DND-41 (cell line): ENCODE measurements around the gene ZMAT3.

Source experiments
- EZH2 ChIP-seq: IDR thresholded peaks from 3 replicates; pipeline ENCODE4 v1.6.1; 2012; ENCODE audit warnings: borderline replicate concordance, low read depth, mild to moderate bottlenecking, moderate library complexity, low read length, inconsistent platforms; ENCODE audit not compliant: severe bottlenecking
- TF ChIP-seq, protein P1 (sequence below): IDR thresholded peaks from 2 replicates; pipeline ENCODE4 v1.5.1; 2012; ENCODE audit warnings: borderline replicate concordance, low read length, moderate library complexity, mild to moderate bottlenecking; ENCODE audit not compliant: poor library complexity, severe bottlenecking; ENCODE audit errors: extremely low read depth

DNA sequence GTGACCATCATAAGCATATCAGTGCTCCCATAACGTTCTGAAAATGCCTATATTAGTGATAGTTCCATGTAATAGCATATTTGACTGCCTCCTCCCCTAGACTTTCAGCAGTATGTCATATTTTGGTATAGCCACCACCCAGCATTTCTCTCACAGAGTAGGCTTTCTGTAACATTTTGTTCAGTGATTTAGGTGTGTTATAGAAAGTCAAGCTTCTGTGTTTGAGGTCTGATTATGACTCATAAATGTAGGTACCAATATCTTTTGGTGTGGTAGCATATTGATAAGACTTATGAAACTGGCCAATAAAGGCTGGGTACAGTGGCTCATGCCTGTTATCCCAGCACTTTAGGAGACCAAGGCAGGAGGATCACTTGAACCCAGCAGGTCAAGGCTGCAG is 34.3 kb upstream of the ZMAT3 start:
- TF ChIP-seq, protein P1, sequence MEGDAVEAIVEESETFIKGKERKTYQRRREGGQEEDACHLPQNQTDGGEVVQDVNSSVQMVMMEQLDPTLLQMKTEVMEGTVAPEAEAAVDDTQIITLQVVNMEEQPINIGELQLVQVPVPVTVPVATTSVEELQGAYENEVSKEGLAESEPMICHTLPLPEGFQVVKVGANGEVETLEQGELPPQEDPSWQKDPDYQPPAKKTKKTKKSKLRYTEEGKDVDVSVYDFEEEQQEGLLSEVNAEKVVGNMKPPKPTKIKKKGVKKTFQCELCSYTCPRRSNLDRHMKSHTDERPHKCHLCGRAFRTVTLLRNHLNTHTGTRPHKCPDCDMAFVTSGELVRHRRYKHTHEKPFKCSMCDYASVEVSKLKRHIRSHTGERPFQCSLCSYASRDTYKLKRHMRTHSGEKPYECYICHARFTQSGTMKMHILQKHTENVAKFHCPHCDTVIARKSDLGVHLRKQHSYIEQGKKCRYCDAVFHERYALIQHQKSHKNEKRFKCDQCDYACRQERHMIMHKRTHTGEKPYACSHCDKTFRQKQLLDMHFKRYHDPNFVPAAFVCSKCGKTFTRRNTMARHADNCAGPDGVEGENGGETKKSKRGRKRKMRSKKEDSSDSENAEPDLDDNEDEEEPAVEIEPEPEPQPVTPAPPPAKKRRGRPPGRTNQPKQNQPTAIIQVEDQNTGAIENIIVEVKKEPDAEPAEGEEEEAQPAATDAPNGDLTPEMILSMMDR, result no peak
- TF ChIP-seq EZH2, result no peak
